Stimulated activated naive CD4-positive, alpha-beta T cell treated with Interleukin-2 at 50 U/mL for 16 hours (primary cell): Measurements from ENCODE around the gene PLCH2.

Experiments
- DNase-seq: peaks from one replicate; lab custom pipeline; 2025; lab: John Stamatoyannopoulos, UW

PLCH2 gene

GRCh38 chr1:2501041-2501819 is 25.1 kb downstream of the PLCH2 start:
- DNase-seq: no peak

- DNase-seq: no peak
Measured at GRCh38 chr1:2501820-2502119, 25.7 kb downstream of the PLCH2 start.

GRCh38 chr1:2502210-2502609 is 26.1 kb downstream of the PLCH2 start:
- no peak for DNase-seq

GRCh38 chr1:2502661-2503553 is 26.8 kb downstream of the PLCH2 start:
- no peak for DNase-seq

- DNase-seq: no peak
Measured at GRCh38 chr1:2503554-2504224, 27.6 kb downstream of the PLCH2 start.

- DNase-seq: no peak
Measured at GRCh38 chr1:2504225-2504948, 28.3 kb downstream of the PLCH2 start.

- no peak for DNase-seq
Measured at GRCh38 chr1:2504949-2505272, 28.8 kb downstream of the PLCH2 start.

GRCh38 chr1:2505461-2505994 is 29.4 kb downstream of the PLCH2 start:
- DNase-seq: no peak

GRCh38 chr1:2506007-2506860 is 30.1 kb downstream of the PLCH2 start:
- DNase-seq: no peak

GRCh38 chr1:2506901-2507565 is 30.9 kb downstream of the PLCH2 start:
- DNase-seq: no peak

GRCh38 chr1:2507744-2508155 is 31.7 kb downstream of the PLCH2 start:
- no peak for DNase-seq

GRCh38 chr1:2508180-2508579 is 32.1 kb downstream of the PLCH2 start:
- DNase-seq: no peak

GRCh38 chr1:2508751-2509150 is 32.7 kb downstream of the PLCH2 start:
- no peak for DNase-seq

- DNase-seq: no peak
Measured at GRCh38 chr1:2509589-2509988, 33.5 kb downstream of the PLCH2 start.

GRCh38 chr1:2510366-2511155 is 34.5 kb downstream of the PLCH2 start:
- no peak for DNase-seq

- DNase-seq: no peak
Measured at GRCh38 chr1:2512862-2513421, 36.9 kb downstream of the PLCH2 start.

- DNase-seq: no peak
Measured at GRCh38 chr1:2513939-2514652, 38.0 kb downstream of the PLCH2 start.

GRCh38 chr1:2514863-2515762 is 39.0 kb downstream of the PLCH2 start:
- DNase-seq: no peak
